Measurements from ENCODE around the gene ELF3. TPM values are rescaled to one million over a fixed set of nuclear protein-coding genes. Genes with fewer than 3 reads are reported as not detected.

ELF3 gene
- total and polyA plus RNA-seq, 2 experiments from 2014 or later: 22.6 to 28.7 TPM

DNA sequence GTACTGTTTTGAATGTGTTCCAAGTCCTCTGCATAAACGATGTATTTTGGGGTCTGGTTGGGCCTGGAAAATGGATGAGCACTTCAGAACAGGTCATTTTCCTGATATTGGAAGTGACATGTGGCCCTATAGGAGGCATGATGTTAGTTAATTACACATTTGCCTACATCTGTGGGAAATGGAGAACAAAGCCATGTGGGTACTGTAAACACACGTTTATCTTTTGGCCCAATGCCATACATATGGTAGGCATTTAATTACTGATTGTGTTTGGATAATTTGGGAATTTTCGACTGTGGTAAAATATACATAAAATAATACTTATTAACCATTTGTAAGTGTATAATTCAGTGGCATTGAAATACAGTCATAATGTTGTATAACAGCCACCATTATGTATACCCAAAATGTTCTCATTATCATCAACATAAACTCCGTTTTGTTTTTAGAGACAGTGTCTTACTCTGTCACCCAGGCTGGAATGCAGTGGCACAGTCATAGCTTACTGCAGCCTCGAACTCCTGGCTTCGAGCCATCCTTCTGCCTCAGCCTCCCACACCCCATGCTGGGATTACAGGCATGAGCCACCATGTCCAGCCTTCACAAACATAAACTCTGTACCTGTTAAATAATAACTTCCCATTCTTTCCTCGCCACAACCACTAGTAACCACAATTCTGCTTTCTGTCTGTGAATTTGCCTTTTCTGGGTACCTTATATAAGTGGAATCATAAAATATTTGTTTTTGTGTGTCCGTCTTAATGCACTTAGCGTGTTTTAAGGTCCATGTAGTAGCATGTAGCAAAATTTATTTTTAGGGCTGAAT is 39.8 kb upstream of the ELF3 start:
- H3K4me1 ChIP-seq (ENCODE audit: low read depth): no peaks in the 10 kb centered on the region
- peaks cover 38% of the 10 kb centered on the region for H3K36me3 ChIP-seq
- DNase-seq (ENCODE audit: low read depth in 1 of 2, low spot score in 1 of 2): peak in 1 of 2 donors; percentile 10

DNA sequence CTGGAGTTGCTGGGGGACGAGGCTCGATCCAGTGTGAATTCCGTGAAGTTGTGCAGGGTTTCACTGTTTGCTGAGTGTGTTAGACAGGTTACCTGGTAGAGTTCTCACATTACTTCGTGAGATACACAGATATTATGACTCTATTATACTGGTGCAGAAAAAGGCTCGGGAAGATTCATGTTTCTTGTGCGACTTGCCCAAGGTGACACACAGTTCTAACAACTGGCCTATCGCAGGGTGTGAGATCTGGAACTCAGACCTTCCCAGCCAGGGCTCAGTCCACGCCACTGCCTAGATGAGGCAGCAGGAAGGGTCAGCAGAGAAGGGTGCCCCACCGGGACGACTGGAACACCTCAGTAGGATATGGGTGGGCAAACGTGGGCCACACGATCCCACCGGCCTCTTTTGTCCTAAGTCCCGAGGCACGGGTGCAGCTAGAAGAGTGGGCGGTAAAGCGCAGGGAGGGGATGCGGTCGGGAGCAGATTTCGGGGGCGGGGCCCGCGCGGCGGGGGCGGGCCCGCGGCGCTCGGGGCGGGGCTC is 28.2 kb upstream of the ELF3 start:
- Histone ChIP-seq H3K36me3 (no peaks in the 10 kb centered on the region), H3K27me3 (no peaks in the 10 kb centered on the region), H3K4me1 (ENCODE audit: low read depth) (no peaks in the 10 kb centered on the region), H3K27ac (peak overlapping the region; percentile 87), H3K4me3 (peak overlapping the region; percentile 89), H3K9me3 (ENCODE audit: low read depth) (no peaks in the 10 kb centered on the region)
- TF ChIP-seq, protein P1, sequence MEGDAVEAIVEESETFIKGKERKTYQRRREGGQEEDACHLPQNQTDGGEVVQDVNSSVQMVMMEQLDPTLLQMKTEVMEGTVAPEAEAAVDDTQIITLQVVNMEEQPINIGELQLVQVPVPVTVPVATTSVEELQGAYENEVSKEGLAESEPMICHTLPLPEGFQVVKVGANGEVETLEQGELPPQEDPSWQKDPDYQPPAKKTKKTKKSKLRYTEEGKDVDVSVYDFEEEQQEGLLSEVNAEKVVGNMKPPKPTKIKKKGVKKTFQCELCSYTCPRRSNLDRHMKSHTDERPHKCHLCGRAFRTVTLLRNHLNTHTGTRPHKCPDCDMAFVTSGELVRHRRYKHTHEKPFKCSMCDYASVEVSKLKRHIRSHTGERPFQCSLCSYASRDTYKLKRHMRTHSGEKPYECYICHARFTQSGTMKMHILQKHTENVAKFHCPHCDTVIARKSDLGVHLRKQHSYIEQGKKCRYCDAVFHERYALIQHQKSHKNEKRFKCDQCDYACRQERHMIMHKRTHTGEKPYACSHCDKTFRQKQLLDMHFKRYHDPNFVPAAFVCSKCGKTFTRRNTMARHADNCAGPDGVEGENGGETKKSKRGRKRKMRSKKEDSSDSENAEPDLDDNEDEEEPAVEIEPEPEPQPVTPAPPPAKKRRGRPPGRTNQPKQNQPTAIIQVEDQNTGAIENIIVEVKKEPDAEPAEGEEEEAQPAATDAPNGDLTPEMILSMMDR (IDR thresholded peaks at IDR 0.05; ENCODE audit: low read depth, low read length): no peak
- peak; percentile 5 to 81 for DNase-seq (ENCODE audit: low read depth in 1 of 2, low spot score in 1 of 2)

More for the DNA sequence above, 39.8 kb upstream of the ELF3 start:
- Histone ChIP-seq H3K27ac (peak overlapping the region; percentile 42), H3K27me3 (no peaks in the 10 kb centered on the region), H3K9me3 (ENCODE audit: low read depth) (no peaks in the 10 kb centered on the region), H3K4me3 (no peak overlapping the region)
- TF ChIP-seq, protein P1 (IDR thresholded peaks at IDR 0.05; ENCODE audit: low read depth, low read length): no peak

DNA sequence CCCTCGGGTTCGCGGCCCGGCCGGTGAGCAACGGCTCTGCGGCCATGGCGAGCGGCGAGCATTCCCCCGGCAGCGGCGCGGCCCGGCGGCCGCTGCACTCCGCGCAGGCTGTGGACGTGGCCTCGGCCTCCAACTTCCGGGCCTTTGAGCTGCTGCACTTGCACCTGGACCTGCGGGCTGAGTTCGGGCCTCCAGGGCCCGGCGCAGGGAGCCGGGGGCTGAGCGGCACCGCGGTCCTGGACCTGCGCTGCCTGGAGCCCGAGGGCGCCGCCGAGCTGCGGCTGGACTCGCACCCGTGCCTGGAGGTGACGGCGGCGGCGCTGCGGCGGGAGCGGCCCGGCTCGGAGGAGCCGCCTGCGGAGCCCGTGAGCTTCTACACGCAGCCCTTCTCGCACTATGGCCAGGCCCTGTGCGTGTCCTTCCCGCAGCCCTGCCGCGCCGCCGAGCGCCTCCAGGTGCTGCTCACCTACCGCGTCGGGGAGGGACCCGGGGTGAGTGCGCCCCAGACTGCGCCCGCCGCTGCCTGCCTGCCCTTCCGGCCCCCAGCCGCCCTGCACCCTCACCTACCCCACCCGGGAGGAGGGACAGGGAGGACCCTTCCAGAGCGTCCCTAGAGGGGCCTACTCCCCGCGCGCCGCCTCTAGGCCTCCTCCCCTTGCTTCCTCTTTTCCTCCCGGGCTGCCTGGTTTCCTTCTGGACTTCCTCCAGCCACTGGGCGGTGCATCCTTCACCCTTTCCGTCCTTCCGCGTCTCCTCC is 27.6 kb upstream of the ELF3 start, which contains the start of gene RNPEP:
RNPEP (plus strand) TSS at position 26 of the 757 bp plus-strand sequence; CDS start at position 45, 19 bp downstream.
- no peaks in the 10 kb centered on the region for H3K36me3 ChIP-seq
- H3K27me3 ChIP-seq: no peaks in the 10 kb centered on the region
- TF ChIP-seq, protein P1 (IDR thresholded peaks at IDR 0.05; ENCODE audit: low read depth, low read length): peak; percentile 24
- H3K27ac ChIP-seq: peak within 1 kb of the TSS; percentile 87
- peak; percentile 69 to 83 for DNase-seq (ENCODE audit: low read depth in 1 of 2, low spot score in 1 of 2)
- H3K4me3 ChIP-seq: peak within 1 kb of the TSS; percentile 89
- H3K4me1 ChIP-seq (ENCODE audit: low read depth): no peaks in the 10 kb centered on the region
- no peaks in the 10 kb centered on the region for H3K9me3 ChIP-seq (ENCODE audit: low read depth)

DNA sequence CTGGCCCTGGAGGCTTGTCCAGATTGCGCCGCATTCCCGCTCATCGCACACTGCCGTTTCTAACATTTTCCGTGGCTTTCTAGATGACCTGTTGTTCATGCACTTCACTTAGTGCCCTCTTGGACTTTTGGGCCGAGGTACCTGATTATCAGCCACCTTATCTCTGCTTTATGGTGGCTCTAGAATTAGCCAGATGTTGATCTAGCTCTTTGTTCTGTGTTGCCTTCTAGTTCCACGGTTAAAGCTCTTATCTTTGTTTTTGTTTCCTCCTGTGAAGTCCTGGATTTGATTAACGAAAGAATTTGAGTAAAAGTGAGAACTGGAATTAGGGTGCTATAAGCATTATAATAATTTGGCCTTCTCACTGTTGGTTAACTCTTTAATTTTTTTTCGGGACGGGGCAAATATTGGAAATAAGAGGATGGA is 27.0 kb upstream of the ELF3 start:
- H3K9me3 ChIP-seq (ENCODE audit: low read depth): no peaks in the 10 kb centered on the region
- no peaks in the 10 kb centered on the region for H3K36me3 ChIP-seq
- TF ChIP-seq, protein P1 (IDR thresholded peaks at IDR 0.05; ENCODE audit: low read depth, low read length): no peak
- H3K4me1 ChIP-seq (ENCODE audit: low read depth): no peaks in the 10 kb centered on the region
- H3K27me3 ChIP-seq: no peaks in the 10 kb centered on the region
- H3K4me3 ChIP-seq: peak overlapping the region; percentile 89
- H3K27ac ChIP-seq: peak overlapping the region; percentile 87
- no peak for DNase-seq (ENCODE audit: low read depth in 1 of 2, low spot score in 1 of 2)

DNA sequence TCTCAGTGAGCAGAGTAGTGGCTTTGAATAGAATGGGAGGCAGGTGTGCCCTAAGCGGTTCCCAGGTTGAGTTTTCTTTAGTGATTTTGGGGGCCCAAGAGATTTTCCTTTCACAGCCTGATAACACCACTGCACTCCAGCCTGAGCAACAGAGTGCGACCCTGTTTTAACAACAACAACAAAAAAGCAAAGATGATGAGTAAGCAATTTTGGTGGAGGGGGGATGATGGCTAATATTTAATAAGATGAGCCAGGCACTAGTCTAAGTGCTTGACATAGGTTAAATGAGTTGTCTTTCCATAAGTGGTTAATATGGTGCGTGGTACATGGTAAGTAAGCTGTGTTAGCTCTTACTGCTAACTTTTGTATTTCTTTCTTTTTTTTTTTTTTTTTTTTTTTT is 25.9 kb upstream of the ELF3 start:
- Histone ChIP-seq H3K4me3 (no peak overlapping the region), H3K27ac (no peak overlapping the region), H3K9me3 (ENCODE audit: low read depth) (no peaks in the 10 kb centered on the region), H3K36me3 (peaks cover 7% of the 10 kb centered on the region), H3K4me1 (ENCODE audit: low read depth) (no peaks in the 10 kb centered on the region), H3K27me3 (no peaks in the 10 kb centered on the region)
- TF ChIP-seq, protein P1 (IDR thresholded peaks at IDR 0.05; ENCODE audit: low read depth, low read length): no peak
- DNase-seq (ENCODE audit: low read depth in 1 of 2, low spot score in 1 of 2): no peak
